ENCODE data around the gene SPACA9.

- no peak for TF ChIP-seq CTCF (conservative IDR thresholded peaks at IDR 0.05; ENCODE audit: low read depth in 2 of 2)
- TF ChIP-seq ZNF114 (CRISPR knock-in tag; IDR thresholded peaks at IDR 0.05) = no peak
- no peak for TF ChIP-seq POLR2AphosphoS5 (IDR thresholded peaks at IDR 0.05; ENCODE audit: low read depth)
- no peak for TF ChIP-seq EZH2 (IDR thresholded peaks at IDR 0.05; ENCODE audit: low read depth, unreplicated experiment)
- TF ChIP-seq REST (IDR thresholded peaks at IDR 0.05; ENCODE audit: unreplicated experiment) = no peak
- no peak for TF ChIP-seq ETS1 (IDR thresholded peaks at IDR 0.05)
- TF ChIP-seq NANOG (IDR thresholded peaks at IDR 0.05; ENCODE audit: borderline replicate concordance) = no peak
- no peak for TF ChIP-seq EZH2phosphoT487 (IDR thresholded peaks at IDR 0.05; ENCODE audit: unreplicated experiment)
These were observed 33.4 kb downstream of the SPACA9 start for GRCh38 chr9:132912131-132912530.

Data from GM23338 (cell line).